Activated CD4-positive, alpha-beta T cell treated with anti-CD3 and anti-CD28 coated beads, Interleukin-10, Interleukin-2, amounts not matched to agents 100 ng/mL and 50 ng/mL, durations not matched to agents 16 hours and 8 hours (primary cell): Measurements from ENCODE around the gene PA2G4.

Experiments
- DNase-seq: peaks from one replicate; pipeline ENCODE4 v3.0.0-alpha.2; 2020

PA2G4 gene

GRCh38 chr12:56127888-56128669 lies 23.7 kb downstream of the PA2G4 start, which contains the start of gene ESYT1:
Gene ESYT1, plus strand, starts transcription at chr12:56128267. Its CDS starts 53 bp downstream, at chr12:56128320.
- peak; percentile 100 for DNase-seq

DNA sequence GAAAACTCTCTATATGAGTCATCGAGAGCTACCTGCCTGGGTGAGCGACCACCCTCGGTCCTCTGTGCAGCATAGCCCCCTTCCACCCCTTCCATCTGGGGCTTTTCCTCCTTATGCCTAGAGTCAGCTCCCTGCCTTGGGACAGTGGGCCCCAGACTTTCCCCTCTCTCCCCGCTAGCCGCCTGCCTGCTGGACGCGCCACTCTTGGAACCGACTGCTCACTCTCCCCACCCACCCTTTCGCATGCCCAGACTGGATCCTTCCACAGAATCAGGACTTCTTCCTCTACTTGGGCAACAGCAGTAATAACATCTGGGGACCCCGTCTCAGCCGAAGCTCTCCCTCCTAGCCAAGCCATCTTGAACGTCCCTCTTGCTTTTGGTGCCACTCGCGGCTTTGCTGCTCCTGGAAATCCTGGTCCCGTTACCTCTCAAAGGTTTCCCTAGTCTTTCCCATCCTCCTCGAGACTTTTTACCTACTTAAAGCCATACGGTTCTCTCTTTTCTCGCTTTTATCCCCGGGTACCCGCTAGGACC lies 24.4 kb downstream of the PA2G4 start:
- no peak for DNase-seq

- peak; percentile 86 for DNase-seq
These were observed 25.0 kb downstream of the PA2G4 start for GRCh38 chr12:56129206-56129941.

DNA sequence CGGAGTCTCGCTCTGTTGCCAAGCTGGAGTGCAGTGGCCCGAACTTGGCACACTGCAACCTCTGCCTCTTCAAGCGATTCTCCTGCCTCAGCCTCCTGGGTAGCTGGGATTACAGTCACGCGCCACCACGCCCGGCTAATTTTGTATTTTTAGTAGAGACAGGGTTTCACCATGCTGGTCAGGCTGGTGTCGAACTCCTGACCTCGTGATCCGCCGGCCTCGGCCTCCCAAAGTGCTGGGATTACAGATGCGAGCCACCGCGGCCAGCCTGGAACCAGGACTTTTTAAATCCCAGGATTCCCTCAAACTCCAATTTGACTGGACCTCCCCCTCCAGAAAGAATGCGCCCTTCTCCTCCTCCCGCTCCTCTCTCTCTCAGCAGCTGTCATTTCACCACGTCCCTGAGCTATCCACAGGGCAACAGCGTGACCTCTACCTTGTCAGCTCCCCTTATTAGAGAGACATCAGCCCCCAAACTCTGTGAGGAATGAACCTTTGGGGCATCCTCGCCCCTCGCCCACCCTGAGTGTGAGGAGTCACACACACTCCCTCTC lies 25.7 kb downstream of the PA2G4 start:
- DNase-seq: no peak

DNA sequence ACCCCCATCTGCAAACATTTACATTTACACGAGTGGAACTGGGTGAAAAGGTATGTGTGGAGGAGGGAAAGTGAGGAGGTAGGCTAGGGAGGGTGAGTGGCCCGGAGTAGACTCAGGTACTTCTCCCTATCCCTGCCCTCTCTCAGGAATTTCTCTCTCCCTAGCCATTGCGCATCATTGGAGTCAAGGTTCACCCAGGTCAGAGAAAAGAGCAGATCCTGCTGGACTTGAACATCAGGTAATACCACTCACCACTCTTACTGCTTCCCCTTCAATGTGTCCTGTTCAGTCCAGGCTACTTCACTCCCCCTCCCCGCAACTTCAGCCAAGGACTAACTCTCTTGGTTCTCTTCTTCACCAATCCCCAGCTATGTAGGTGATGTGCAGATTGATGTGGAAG lies 26.5 kb downstream of the PA2G4 start:
- no peak for DNase-seq

DNA sequence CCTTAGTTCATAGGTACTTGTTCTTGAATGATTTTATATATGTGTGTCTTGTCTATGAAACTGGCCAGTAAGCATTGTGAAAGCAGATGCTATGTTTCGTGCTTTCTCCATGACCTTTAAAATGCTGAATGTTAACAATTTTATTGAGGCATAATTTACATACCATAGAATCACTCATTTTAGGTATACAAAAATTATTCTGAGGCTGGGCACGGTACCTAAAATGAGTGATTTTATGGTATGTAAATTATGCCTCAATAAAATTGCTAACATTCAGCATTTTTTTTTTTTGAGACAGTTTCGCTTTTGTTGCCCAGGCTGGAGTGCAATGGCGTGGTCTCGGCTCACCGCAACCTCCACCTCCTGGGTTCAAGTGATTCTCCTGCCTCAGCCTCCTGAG lies 30.5 kb downstream of the PA2G4 start:
- no peak for DNase-seq

DNA sequence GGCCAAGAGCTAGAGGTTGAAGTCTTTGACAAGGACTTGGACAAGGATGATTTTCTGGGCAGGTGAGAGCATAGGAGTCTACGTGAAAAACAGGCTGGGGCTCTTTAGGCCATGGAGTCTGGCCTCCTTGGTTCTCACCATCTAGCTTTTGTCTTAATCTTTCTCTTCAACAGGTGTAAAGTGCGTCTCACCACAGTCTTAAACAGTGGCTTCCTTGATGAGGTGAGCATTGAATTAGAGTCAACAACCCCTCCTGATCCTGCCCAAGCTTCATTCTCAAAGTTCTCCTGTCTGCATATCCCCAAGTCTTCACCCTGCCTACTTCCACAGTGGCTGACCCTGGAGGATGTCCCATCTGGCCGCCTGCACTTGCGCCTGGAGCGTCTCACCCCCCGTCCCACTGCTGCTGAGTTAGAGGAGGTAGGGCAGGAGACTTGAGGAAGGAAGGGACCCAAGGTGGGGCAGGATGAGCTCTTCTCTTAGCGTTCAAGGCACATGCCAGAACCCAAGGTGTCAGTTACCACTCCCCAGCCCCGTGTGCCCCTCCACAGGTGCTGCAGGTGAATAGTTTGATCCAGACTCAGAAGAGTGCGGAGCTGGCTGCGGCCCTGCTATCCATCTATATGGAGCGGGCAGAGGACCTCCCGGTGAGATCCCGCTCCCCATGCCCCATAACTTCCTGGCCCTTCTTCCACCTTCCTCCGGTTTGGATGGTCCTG lies 33.7 kb downstream of the PA2G4 start:
- DNase-seq: no peak

GRCh38 chr12:56141946-56142784 lies 37.8 kb downstream of the PA2G4 start:
- DNase-seq: no peak

GRCh38 chr12:56143217-56143616 lies 38.9 kb downstream of the PA2G4 start:
- no peak for DNase-seq

DNA sequence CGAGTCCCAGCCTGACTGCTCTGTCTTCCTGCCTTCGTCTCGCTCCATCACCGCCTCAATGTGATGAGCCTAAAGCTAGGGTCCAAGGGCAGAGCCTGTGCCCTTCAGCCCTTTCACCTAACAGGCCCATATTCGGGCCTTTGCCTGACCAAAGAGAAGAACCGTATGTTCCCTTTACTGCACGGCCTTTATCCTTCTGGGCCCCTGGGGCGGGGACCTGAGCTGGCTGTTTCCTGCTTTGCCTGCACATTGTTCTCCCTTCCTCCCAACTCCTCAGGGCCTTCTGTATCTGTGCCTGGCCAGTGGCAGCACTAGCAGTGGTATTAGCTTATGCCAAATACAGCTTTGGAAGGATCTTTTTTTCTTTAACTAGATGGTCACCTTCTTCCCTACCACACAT lies 39.5 kb downstream of the PA2G4 start:
- DNase-seq: no peak

GRCh38 chr12:56145217-56145616 lies 40.9 kb downstream of the PA2G4 start:
- no peak for DNase-seq

GRCh38 chr12:56146492-56147460 lies 42.4 kb downstream of the PA2G4 start:
- no peak for DNase-seq

DNA sequence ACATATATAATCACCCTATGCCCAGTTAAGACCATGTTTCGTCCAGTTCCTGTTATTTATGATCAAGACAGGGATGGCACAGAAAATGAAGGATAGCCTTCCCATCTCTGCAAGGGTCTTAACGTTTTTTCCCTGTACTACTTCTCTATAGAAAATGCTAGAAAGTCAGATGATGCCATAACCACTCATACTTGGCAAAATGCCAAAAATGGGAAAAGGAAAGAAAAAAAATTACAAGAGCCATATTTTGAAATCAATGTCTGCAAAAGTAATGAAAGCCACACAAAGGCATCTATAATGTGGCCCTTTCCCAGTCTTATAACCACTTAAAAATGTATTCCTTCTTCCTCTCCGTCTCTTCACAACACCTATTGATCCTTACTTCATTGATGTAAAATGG lies 46.2 kb downstream of the PA2G4 start:
- DNase-seq: no peak

- peak; percentile 81 for DNase-seq
These were observed 47.3 kb downstream of the PA2G4 start for GRCh38 chr12:56151672-56152131.

DNA sequence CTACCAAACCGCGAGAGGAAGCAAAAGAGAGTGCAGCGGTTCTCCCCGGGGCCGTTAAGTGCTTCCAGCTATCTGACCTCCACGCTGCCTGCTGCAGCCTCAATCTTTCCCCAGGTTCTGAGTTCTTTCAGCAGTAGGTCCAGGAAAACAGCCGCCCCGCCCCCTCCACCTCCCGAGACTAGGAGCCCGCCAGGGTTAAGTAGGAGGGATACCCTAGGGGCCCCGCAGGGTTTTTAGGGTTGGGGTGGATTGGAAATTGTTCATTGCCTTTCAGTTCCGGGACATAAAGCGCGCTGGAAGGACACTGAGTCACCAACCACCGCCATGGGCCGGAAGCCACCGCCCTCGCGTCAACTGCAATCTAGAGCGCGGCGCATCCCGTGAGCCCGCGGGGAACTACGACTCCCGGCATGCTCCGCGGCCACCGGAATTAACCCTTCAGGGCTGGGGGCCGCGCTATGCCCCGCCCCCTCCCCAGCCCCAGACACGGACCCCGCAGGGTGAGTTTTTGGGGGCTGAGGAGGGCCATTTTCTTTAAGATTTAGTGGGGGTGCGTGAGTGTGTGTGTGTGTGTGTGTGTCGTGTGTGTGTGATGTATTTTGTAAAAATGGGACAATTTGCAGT lies 47.9 kb downstream of the PA2G4 start, which contains the start of gene MYL6B:
TSS of gene MYL6B (plus strand) at position 456 of the 624 bp plus-strand sequence. CDS start 1,332 bp downstream, outside the sequence.
- DNase-seq: peak; percentile 97

DNA sequence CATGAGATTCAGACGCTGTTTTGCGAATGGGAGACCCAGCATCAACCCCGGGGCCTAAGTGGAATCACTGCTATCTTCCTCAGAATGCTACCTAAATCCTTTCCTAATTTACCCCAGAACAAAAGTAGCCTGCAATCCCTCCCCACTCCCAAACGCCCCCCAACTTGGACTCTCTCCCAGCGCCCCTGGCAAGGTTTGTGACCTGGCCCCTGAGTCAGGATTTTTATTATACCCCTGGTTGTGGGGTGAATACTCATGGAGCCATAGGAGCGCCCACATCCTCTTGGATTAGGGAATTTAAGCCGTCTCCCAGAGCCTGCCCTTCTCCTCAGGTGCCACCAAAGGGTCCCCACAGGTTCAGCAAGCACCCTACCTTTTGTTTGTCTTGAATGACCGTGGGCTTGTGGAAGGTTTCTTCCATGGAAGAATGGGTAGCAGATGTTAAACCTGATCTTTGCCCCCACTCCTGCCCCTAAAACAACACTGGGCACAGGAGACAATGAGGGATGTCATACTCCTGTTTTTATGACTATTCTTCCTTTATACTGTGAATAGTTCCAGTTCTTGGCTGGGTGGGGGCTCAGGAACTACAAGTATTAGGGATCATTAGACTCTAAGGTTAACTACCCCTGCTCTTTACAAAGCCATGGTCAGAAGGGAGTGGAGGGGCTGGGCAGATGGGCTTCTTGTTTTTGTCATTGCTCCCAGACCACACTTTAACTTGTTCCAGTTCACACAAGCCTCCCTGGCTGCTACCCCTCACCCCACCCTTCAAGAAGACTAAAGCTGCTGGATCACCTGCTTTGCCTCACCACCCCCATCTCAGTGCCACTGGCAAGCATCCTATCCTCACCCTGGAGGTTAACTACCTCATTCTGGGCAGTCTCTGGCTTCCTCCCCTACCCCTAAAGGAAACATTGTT lies 48.7 kb downstream of the PA2G4 start:
- no peak for DNase-seq

DNA sequence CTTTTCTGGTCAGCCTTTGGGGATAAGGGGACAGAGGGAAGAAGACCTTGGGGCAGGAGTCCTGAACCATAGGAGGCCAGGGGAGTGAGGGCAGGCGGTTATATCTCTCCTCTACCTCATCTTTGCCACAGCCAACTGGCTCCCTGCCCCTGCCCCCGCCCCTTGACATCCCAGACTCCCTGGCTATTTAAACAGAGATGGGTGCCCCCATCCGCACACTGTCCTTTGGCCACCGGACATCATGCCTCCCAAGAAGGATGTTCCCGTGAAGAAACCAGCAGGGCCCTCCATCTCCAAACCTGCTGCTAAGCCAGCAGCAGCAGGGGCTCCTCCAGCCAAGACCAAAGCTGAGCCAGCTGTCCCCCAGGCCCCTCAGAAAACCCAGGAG lies 49.3 kb downstream of the PA2G4 start:
- no peak for DNase-seq

DNA sequence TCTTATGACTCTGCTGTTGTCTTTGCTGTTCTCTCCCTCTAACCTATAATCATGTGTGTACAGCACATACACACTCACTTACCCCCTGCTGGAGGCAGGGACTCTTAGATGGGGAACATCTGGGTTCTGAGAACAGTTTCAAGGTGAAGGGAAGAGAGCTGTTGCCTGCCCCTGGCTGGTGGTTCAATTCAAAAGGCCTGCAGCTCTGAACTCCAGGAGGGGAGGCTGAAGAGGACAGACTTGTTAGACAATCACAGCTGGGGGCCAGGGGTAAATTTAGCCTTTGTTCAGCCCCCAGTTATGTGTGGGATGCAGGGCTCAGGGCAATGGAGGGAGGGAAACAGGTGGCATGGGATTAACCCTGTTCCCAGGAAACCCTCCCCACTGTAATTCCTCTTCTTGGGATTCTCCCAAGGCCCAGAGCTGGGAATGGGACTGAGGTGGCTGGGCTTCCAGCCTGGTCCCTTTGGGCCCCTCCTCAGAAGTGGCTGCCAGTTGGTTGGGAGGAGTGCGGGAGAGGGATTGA lies 50.0 kb downstream of the PA2G4 start:
- DNase-seq: no peak

- DNase-seq: no peak
These were observed 50.5 kb downstream of the PA2G4 start for GRCh38 chr12:56154818-56155217.
